Measurements from ENCODE around the gene HM13. TPM values are rescaled to one million over a fixed set of nuclear protein-coding genes. Genes with fewer than 3 reads are reported as not detected.
A peak's percentile ranks its signal among the peaks of the same experiment; 100 is the strongest.
"Not testable (repeated sequence)": the region's sequence is repeated elsewhere in the genome, so short reads cannot be mapped to it uniquely, and the experiment has no call there.

Gene HM13
- total RNA-seq, 1 donor from 2014 or later = 169 TPM

DNA sequence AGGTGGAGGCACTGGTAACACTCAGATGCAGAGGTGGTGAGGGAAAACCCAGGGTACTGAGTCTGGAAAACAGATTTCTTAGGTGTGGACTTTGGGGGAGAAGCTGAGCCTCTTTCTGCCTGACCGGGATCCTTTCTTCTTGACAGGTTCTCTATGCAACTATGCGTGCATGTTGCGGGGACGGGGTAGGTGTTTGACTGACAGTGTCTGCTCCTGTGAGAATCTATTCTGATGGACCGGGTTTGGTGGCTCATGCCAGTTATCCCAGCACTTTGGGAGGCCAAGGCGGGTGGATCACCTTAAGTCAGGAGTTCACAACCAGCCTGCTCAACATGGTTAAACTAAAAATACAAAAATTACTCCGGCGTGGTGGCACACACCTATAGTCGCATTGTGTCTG is 63.0 kb downstream of the HM13 start:
- TF ChIP-seq, protein P1, sequence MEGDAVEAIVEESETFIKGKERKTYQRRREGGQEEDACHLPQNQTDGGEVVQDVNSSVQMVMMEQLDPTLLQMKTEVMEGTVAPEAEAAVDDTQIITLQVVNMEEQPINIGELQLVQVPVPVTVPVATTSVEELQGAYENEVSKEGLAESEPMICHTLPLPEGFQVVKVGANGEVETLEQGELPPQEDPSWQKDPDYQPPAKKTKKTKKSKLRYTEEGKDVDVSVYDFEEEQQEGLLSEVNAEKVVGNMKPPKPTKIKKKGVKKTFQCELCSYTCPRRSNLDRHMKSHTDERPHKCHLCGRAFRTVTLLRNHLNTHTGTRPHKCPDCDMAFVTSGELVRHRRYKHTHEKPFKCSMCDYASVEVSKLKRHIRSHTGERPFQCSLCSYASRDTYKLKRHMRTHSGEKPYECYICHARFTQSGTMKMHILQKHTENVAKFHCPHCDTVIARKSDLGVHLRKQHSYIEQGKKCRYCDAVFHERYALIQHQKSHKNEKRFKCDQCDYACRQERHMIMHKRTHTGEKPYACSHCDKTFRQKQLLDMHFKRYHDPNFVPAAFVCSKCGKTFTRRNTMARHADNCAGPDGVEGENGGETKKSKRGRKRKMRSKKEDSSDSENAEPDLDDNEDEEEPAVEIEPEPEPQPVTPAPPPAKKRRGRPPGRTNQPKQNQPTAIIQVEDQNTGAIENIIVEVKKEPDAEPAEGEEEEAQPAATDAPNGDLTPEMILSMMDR (IDR thresholded peaks at IDR 0.05) = no peak
- ATAC-seq (no peak), DNase-seq (no peak)
- Histone ChIP-seq H3K4me1 (peaks cover 13% of the 10 kb centered on the region), H3K9me3 (no peaks in the 10 kb centered on the region), H3K27me3 (no peaks in the 10 kb centered on the region), H3K36me3 (no peaks in the 10 kb centered on the region), H3K4me3 (no peak overlapping the region), H3K27ac (no peak overlapping the region)
- intact Hi-C loops (cut with DNase I) = no loop called here

DNA sequence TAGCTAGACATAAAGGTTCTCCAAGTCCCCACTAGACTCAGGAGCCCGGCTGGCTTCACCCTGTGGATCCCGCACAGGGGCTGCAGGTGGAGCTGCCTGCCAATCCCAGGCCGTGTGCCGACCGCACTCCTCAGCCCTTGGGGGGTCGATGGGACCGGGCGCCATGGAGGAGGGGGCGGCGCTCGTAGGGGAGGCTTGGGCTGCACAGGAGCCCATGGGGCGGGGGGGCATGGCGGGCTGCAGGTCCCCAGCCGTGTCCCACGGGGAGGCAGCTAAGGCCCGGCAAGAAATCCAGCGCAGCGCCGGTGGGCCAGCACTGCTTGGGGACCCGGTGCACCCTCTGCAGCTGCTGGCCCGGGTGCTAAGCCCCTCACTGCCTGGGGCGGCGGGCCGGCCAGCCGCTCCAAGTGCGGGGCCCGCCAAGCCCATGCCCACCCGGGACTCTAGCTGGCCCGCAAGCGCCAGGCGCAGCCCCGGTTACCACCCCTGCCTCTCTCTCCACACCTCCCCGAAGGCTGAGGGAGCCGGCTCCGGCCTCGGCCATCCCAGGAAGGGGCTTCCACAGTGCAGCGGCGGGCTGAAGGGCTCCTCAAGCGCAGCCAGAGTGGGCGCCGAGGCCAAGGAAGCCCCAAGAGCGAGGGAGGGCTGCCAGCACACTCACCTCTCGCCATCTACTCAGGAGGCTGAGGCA is 64.4 kb downstream of the HM13 start:
- Histone ChIP-seq H3K4me3 (no peak overlapping the region), H3K36me3 (no peaks in the 10 kb centered on the region), H3K9me3 (no peaks in the 10 kb centered on the region), H3K27me3 (no peaks in the 10 kb centered on the region), H3K4me1 (peaks cover 3% of the 10 kb centered on the region), H3K27ac (no peak overlapping the region)
- DNase-seq = no peak
- TF ChIP-seq, protein P1 (IDR thresholded peaks at IDR 0.05) = no peak
- no peak for ATAC-seq
- intact Hi-C loops (cut with DNase I) = no loop called here

DNA sequence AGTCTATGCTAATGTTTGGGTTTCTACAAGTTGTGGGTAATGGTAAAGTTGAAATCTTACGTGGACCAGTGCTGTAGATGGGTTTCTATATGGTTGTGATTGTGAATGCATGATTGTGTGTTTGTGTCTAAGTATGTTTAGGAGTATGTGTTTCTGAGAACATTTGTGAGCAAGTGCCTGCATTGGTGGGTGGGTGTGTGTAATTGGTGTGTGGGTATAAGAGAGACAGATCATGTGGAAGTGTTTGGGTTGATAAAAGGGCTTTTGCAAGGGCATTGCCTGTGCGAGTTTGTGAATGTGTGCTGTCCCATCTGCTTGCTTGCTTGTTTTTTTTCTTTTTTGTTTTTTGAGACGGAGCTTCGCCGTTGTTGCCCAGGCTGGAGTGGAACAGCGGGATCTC is 65.0 kb downstream of the HM13 start:
- H3K4me1 ChIP-seq = no peaks in the 10 kb centered on the region
- TF ChIP-seq, protein P1 (IDR thresholded peaks at IDR 0.05) = no peak
- no peaks in the 10 kb centered on the region for H3K27me3 ChIP-seq
- intact Hi-C loops (cut with DNase I) = no loop called here
- no peak for ATAC-seq
- H3K4me3 ChIP-seq = no peak overlapping the region
- no peak for DNase-seq
- no peak overlapping the region for H3K27ac ChIP-seq
- no peaks in the 10 kb centered on the region for H3K36me3 ChIP-seq
- H3K9me3 ChIP-seq = no peaks in the 10 kb centered on the region

DNA sequence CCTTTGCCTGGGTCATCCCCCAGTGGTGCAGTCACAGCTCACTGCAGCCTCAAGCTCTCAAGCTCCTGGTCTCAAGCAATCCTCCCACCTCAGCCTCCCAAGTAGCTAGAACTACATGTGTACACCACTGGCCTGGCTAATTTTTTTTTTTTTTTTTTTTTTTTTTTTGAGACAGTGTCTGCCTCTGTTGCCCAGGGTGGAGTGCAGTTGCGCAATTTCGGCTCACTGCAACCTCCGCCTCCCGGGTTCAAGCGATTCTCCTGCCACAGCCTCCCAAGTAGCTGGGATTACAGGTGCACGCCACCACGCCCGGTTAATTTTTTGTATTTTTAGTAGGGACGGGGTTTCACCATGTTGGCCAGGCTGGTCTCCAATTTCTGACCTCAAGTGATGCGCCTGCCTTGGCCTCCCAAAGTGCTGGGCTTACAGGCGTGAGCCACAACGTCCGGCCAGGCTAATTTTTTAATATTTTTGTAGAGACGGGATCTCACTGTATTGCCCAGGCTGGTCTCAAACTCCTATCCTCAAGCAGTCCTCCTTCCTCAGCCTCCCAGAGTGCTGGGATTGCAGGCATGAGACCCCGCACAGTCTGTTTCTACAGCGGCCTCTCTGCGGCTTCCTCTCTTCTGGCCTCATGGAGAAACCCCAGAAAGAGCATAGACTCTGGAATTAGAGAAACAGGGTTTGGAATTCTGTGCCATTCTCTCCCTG is 65.9 kb downstream of the HM13 start:
- DNase-seq; H3K4me3 ChIP-seq; H3K27ac ChIP-seq; H3K27me3 ChIP-seq; H3K36me3 ChIP-seq; H3K9me3 ChIP-seq; ATAC-seq; H3K4me1 ChIP-seq; intact Hi-C loops (cut with DNase I): not testable (repeated sequence)

DNA sequence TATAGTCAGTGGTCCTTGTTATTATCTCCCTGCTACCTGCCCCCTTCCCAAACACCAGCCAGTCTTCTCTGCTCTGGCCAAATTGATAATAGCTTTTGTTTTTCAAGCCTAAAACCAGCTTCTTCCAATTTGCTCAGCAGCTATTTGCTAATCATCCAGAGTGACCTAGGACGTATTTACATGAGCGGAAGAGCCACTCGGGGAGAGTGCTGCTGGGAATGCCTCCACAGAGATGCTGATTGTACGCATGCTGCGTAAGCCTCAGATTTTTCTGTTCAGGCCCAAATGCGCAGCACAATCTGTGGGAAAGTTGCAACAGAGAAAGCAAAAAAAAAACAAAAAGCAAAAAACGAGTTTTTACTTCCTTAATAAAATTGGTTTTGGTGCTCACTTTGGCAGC is 66.5 kb downstream of the HM13 start:
- Histone ChIP-seq H3K4me1 (no peaks in the 10 kb centered on the region), H3K4me3 (no peak overlapping the region), H3K36me3 (no peaks in the 10 kb centered on the region), H3K9me3 (no peaks in the 10 kb centered on the region), H3K27ac (no peak overlapping the region), H3K27me3 (no peaks in the 10 kb centered on the region)
- TF ChIP-seq, protein P1 (IDR thresholded peaks at IDR 0.05) = no peak
- intact Hi-C loops (cut with DNase I) = no loop called here
- no peak for DNase-seq
- ATAC-seq = peak; percentile 84

DNA sequence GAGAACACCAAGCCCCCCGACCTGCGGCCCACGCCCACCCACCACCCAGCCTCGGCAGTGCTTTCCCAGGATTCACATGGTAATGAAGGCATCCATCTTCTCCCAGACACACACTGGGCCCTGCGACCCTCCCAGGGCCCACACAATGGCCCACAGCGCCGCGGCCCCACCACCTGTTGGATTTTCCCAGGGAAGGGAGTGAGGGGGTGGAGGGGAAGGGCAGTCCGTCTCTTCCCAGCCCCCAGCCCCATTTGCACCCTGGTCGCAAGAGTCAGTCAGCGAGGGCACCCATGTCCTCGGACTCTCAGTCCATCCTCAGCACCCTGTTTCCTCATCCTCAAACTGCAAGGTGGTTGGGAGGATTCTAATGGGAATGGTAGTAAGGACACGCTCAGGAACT is 67.1 kb downstream of the HM13 start:
- H3K4me3 ChIP-seq = no peak overlapping the region
- DNase-seq (no peak), ATAC-seq (no peak)
- no peaks in the 10 kb centered on the region for H3K36me3 ChIP-seq
- TF ChIP-seq, protein P1 (IDR thresholded peaks at IDR 0.05) = no peak
- H3K27ac ChIP-seq = no peak overlapping the region
- H3K27me3 ChIP-seq = no peaks in the 10 kb centered on the region
- intact Hi-C loops (cut with DNase I) = no loop called here
- H3K9me3 ChIP-seq = no peaks in the 10 kb centered on the region
- H3K4me1 ChIP-seq = no peaks in the 10 kb centered on the region

All from upper lobe of right lung (tissue), 1 donor.